Endothelial cell of hepatic sinusoid (primary cell): ENCODE data around the gene ENTPD1.
"Not testable (repeated sequence)": the region's sequence is repeated elsewhere in the genome, so short reads cannot be mapped to it uniquely, and the experiment has no call there.

Experiments
- in situ Hi-C: cut with HindIII; loops from 2 replicates; pipeline ENCODE4 v1.10.0; 2017; ENCODE audit warnings: low sequenced_read_pairs

Gene ENTPD1

GRCh38 chr10:95907456-95908253 lies 151.7 kb downstream of the ENTPD1 start, which contains the start of gene CC2D2B:
Gene CC2D2B, plus strand, starts transcription at chr10:95907975. Its CDS starts 3,349 bp downstream, at chr10:95911324.
- in situ Hi-C loops, result no loop called here

DNA sequence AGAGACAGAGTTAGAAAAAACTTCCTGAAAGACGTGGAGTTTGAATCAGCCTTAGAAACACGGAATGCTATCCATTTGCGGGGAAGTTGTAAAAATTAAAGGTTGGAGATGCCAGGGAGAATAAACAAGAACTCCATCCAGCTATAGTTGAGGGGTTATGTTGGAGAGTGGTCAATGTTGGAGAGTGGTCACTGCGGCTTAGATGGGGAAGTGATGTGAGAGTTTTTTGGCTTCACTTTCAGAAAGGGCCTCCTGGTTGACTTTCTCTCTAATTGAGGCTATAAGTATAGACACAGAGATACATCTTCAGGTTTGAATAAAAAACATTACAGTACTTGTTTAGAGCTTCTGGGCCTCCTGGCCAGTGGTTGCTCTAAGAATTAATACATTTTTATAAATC lies 152.5 kb downstream of the ENTPD1 start:
- in situ Hi-C loops, result no loop called here

DNA sequence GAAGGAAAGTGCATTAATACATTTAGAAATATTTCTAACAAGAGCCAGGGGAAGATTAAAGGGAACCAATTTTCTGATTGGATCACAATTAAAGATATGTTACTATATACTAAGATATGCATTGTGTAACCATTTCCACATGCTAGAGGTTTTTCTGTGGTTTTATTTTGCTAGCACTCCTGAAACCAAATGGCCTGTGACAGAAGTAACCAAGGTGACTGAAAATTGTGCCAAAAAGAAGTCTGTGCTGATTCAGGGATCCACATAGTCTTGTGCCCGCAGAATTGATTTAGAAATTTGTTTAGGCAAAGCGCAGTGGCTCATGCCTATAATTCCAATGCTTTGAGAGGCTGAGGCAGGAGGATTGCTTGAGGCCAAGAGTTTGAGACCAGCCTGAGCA lies 153.6 kb downstream of the ENTPD1 start:
- in situ Hi-C loops, result no loop called here

DNA sequence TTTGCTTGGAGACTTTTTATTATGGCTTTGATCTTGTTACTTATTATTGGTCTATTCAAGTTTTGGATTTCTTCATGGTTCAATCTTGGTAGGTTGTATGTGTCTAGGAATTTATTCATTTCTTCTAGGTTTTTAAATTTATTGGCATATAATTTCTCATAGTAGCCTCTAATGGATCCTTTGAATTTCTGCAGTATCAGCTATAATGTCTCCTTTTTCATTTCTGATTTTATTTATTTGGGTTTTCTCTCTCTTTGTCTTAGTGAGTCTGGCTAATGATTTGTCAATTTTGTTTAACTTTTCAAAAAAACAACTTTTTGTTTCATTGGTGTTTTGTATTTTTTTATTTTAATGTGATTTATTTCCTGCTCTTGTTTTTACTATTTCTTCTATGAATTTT lies 160.1 kb downstream of the ENTPD1 start:
- in situ Hi-C loops, result not testable (repeated sequence)
